Smooth muscle cell (in vitro differentiated cells): Measurements from ENCODE around the gene TMEM200C. TPM values are rescaled to one million over a fixed set of nuclear protein-coding genes. Genes with fewer than 3 reads are reported as not detected.

ENCODE experiments used
- DNase-seq: peaks from one replicate; lab custom pipeline; 2025; ENCODE audit not compliant: unreplicated experiment; lab: John Stamatoyannopoulos, UW
- H2AFZ ChIP-seq: fragments of 200-600 bp; sonication (generic); 2 replicates; pipeline ENCODE4 v1.6.0; 2016; ENCODE audit warnings: antibody characterized with exemption, low read depth, mild to moderate bottlenecking
- H3F3A ChIP-seq: fragments of 200-600 bp; sonication (generic); 2 replicates; pipeline ENCODE4 v1.6.0; 2017; ENCODE audit warnings: antibody characterized with exemption, low read depth
- H3K27ac ChIP-seq: fragments of 200-600 bp; sonication (generic); 2 replicates; pipeline ENCODE4 v1.5.1; 2016; ENCODE audit warnings: low read depth, mild to moderate bottlenecking
- H3K27me3 ChIP-seq: fragments of 200-600 bp; sonication (generic); 2 replicates; pipeline ENCODE4 v1.6.1; 2016; ENCODE audit warnings: low read depth, mild to moderate bottlenecking
- H3K36me3 ChIP-seq: fragments of 200-600 bp; sonication (generic); 2 replicates; pipeline ENCODE4 v1.5.1; 2016; ENCODE audit warnings: low read depth
- H3K4me1 ChIP-seq: fragments of 200-600 bp; sonication (generic); 2 replicates; pipeline ENCODE4 v1.5.1; 2016; ENCODE audit warnings: low read depth
- H3K4me2 ChIP-seq: fragments of 200-600 bp; sonication (generic); 2 replicates; pipeline ENCODE4 v1.6.0; 2016; ENCODE audit warnings: mild to moderate bottlenecking
- H3K4me3 ChIP-seq: fragments of 200-600 bp; sonication (generic); 2 replicates; pipeline ENCODE4 v1.5.1; 2016; ENCODE audit warnings: mild to moderate bottlenecking
- H3K79me2 ChIP-seq: fragments of 200-600 bp; sonication (generic); 2 replicates; pipeline ENCODE4 v1.6.0; 2016; ENCODE audit warnings: low read depth, mild to moderate bottlenecking
- H3K9ac ChIP-seq: fragments of 200-600 bp; sonication (generic); 2 replicates; pipeline ENCODE4 v1.6.0; 2016; ENCODE audit warnings: low read depth
- H3K9me3 ChIP-seq: fragments of 200-600 bp; sonication (generic); replicated peaks from 2 replicates; pipeline ENCODE4 v1.5.1; 2016; ENCODE audit warnings: low read depth
- H4K20me1 ChIP-seq: fragments of 200-600 bp; sonication (generic); 2 replicates; pipeline ENCODE4 v1.6.0; 2016; ENCODE audit warnings: low read depth
- CTCF ChIP-seq: fragments of 200-600 bp; sonication (generic); IDR thresholded peaks from 2 replicates; pipeline ENCODE4 v1.5.1; 2017; ENCODE audit warnings: borderline replicate concordance, mild to moderate bottlenecking, antibody characterized with exemption; ENCODE audit not compliant: insufficient read depth, poor library complexity, severe bottlenecking
- WGBS: methylation state at CpG from one replicate; pipeline ENCODE4 v1.1.7; 2016; ENCODE audit warnings: low lambda C conversion rate; 5-methylcytosine and 5-hydroxymethylcytosine counted together
- polyA plus RNA-seq: library from polyadenylated mRNA; unstranded; fragments of >200 nt; fragmentation: Nextera tagmentation; extraction: Ambion mirVana; gene quantifications from 2 replicates; pipeline ENCODE4 v1.2.1, GENCODE V29; 2016
- total RNA-seq: library from RNA; depleted of rRNA; stranded (reverse); fragments of >200 nt; gene quantifications from 2 replicates; pipeline ENCODE4 v1.2.3, GENCODE V29; 2014

Gene TMEM200C
- total and polyA plus RNA-seq, 2 experiments from 2014 or later: 0.56 to 1.2 TPM

GRCh38 chr18:5899835-5900234 lies 4.5 kb upstream of the TMEM200C start:
- Histone ChIP-seq H3K27ac (no peak overlapping the region), H3K36me3 (no peaks in the 10 kb centered on the region), H3K9ac (no peak overlapping the region), H3F3A (no peaks in the 10 kb centered on the region), H3K79me2 (no peaks in the 10 kb centered on the region), H3K27me3 (peaks cover 44% of the 10 kb centered on the region), H2AFZ (no peak overlapping the region), H3K4me2 (no peak overlapping the region), H3K9me3 (no peaks in the 10 kb centered on the region), H3K4me3 (no peak overlapping the region), H4K20me1 (no peaks in the 10 kb centered on the region), H3K4me1 (no peaks in the 10 kb centered on the region)
- no peak for DNase-seq
- TF ChIP-seq CTCF: no peak
- 91% methylated on average over 3 of the region's 3 CpGs for WGBS

- Histone ChIP-seq H3K27ac (no peak overlapping the region), H3K36me3 (no peaks in the 10 kb centered on the region), H4K20me1 (no peaks in the 10 kb centered on the region), H3K9ac (no peak overlapping the region), H3K4me3 (peak overlapping the region; percentile 65), H3K9me3 (no peaks in the 10 kb centered on the region), H3K27me3 (peaks cover 75% of the 10 kb centered on the region), H3K4me2 (peak overlapping the region; percentile 93), H3K4me1 (no peaks in the 10 kb centered on the region), H3K79me2 (no peaks in the 10 kb centered on the region), H2AFZ (peak overlapping the region; percentile 82), H3F3A (no peaks in the 10 kb centered on the region)
- DNase-seq: peak; percentile 6
- no peak for TF ChIP-seq CTCF
- WGBS: 3% methylated on average over 40 of the region's 41 CpGs
Measured at GRCh38 chr18:5895876-5896740, 786 bp upstream of the TMEM200C start.

GRCh38 chr18:5894611-5895298 lies 567 bp downstream of the TMEM200C start:
- H3K27me3 ChIP-seq: peaks cover 88% of the 10 kb centered on the region
- no peak overlapping the region for H3K9ac ChIP-seq

More at GRCh38 chr18:5894611-5895298, 567 bp downstream of the TMEM200C start:
- H3K9me3 ChIP-seq: no peaks in the 10 kb centered on the region
- H2AFZ ChIP-seq: peak overlapping the region; percentile 79
- no peaks in the 10 kb centered on the region for H3F3A ChIP-seq
- H3K36me3 ChIP-seq: no peaks in the 10 kb centered on the region
- peak overlapping the region; percentile 93 for H3K4me2 ChIP-seq
- no peaks in the 10 kb centered on the region for H3K4me1 ChIP-seq
- no peak overlapping the region for H3K27ac ChIP-seq
- under 1% methylated on average over 34 of the region's 56 CpGs for WGBS
- H3K79me2 ChIP-seq: no peaks in the 10 kb centered on the region
- no peak for TF ChIP-seq CTCF
- no peaks in the 10 kb centered on the region for H4K20me1 ChIP-seq
- DNase-seq: peak; percentile 17
- H3K4me3 ChIP-seq: peak overlapping the region; percentile 65
